ENCODE results near the gene CMTM3. TPM values are rescaled to one million over a fixed set of nuclear protein-coding genes. Genes with fewer than 3 reads are reported as not detected.

Gene CMTM3
- total RNA-seq, 2 donors from 2014 or later: 43.8 to 49.7 TPM

DNA sequence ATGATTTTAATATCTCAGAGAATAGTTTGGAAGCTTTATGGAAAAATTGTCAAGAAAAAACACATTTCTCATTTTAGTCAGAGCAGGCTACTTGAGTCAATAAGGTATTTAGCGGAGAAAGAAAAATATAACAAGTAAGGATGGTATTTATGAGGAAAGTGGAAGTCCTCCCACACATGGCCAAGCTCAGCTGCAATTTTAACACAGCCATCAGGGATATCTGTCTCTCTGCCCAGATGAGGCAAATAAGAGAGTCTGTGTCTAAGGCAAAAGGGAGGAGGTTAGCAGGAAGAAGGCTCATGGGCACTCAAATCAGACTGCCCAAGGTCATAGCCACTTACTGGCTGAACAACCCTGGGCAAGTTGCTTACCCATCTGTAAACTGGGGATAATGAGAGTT lies 30.4 kb upstream of the CMTM3 start:
- ATAC-seq (no peak), DNase-seq (ENCODE audit: low spot score) (no peak)
- Mint-ChIP-seq H3K9me3 (no peaks in the 10 kb centered on the region), H3K4me3 (no peak overlapping the region), H3K36me3 (no peaks in the 10 kb centered on the region), H3K27me3 (peaks cover 13 to 18% of the 10 kb centered on the region in 2 donors), H3K27ac (no peak overlapping the region), H3K4me1 (ENCODE audit: low read depth in 2 of 2) (peaks cover 27 to 29% of the 10 kb centered on the region in 2 donors)

DNA sequence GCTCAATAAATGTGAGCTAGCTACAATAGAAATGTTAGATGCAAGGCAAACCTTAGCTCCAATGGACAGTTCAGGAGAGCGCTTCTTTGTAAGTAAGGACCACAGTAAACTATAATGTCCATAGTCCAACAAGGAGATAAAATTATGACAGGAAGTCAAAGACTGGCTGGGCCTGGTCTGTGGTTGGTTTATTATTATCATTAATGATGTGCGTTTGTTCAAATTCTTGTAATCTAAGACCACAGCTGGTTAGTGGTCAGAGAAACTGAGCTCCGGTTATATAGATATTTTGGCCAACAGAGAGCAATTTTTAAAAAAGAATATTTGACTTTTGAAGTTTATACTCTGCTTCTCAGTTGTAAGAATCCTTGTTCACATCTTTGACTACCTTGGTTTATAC lies 30.0 kb upstream of the CMTM3 start:
- Mint-ChIP-seq H3K4me1 (ENCODE audit: low read depth in 2 of 2) (peaks cover 25% of the 10 kb centered on the region in 2 donors), H3K9me3 (no peaks in the 10 kb centered on the region), H3K27ac (no peak overlapping the region), H3K36me3 (no peaks in the 10 kb centered on the region), H3K4me3 (no peak overlapping the region), H3K27me3 (peaks cover 14 to 18% of the 10 kb centered on the region in 2 donors)
- ATAC-seq (no peak), DNase-seq (ENCODE audit: low spot score) (no peak)

DNA sequence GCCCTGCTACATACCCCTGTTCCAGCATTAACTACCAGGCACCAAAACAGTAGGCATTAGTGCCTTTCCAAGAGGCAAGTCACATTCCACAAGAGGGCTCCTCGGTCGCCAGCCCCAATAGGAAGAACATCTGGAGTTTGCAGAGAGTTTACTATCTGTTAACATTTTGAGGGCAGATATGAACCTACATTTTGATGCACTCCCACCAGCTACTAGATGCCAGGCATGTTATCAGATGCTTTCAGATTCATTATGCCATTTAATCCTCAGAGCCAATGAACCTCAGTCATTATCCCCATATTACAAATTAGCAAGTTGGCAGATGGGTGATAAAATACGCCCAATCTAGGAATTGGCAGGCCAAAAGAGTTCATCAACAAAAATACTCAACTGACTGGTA lies 29.4 kb upstream of the CMTM3 start:
- Mint-ChIP-seq H3K4me1 (ENCODE audit: low read depth in 2 of 2) (peaks cover 19 to 25% of the 10 kb centered on the region in 2 donors), H3K27ac (no peak overlapping the region), H3K36me3 (no peaks in the 10 kb centered on the region), H3K27me3 (peaks cover 17 to 18% of the 10 kb centered on the region in 2 donors), H3K9me3 (no peaks in the 10 kb centered on the region), H3K4me3 (no peak overlapping the region)
- no peak for DNase-seq (ENCODE audit: low spot score)
- no peak for ATAC-seq

DNA sequence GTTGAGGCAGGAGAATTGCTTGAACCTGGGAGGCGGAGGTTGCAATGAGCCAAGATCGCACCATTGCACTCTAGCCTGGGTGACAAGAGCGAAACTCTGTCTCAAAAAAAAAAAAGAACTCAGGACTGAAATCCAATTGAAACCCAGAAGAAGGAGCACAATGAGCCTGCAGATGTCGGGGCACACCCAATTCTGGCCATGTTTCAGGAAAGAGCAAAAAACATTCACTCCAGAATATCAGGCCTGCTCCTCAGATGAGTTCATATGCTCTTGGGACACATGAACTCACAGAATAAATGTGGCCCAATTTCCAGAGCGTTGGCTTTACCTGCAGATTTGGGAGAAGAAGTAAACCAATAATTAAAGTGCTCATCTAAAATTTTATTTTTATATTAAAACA lies 28.2 kb upstream of the CMTM3 start:
- Mint-ChIP-seq H3K4me1 (ENCODE audit: low read depth in 2 of 2) (peaks cover 19 to 22% of the 10 kb centered on the region in 2 donors), H3K9me3 (no peaks in the 10 kb centered on the region), H3K36me3 (no peaks in the 10 kb centered on the region), H3K27ac (no peak overlapping the region), H3K4me3 (no peak overlapping the region), H3K27me3 (peaks cover 18 to 23% of the 10 kb centered on the region in 2 donors)
- ATAC-seq (no peak), DNase-seq (ENCODE audit: low spot score) (no peak)

DNA sequence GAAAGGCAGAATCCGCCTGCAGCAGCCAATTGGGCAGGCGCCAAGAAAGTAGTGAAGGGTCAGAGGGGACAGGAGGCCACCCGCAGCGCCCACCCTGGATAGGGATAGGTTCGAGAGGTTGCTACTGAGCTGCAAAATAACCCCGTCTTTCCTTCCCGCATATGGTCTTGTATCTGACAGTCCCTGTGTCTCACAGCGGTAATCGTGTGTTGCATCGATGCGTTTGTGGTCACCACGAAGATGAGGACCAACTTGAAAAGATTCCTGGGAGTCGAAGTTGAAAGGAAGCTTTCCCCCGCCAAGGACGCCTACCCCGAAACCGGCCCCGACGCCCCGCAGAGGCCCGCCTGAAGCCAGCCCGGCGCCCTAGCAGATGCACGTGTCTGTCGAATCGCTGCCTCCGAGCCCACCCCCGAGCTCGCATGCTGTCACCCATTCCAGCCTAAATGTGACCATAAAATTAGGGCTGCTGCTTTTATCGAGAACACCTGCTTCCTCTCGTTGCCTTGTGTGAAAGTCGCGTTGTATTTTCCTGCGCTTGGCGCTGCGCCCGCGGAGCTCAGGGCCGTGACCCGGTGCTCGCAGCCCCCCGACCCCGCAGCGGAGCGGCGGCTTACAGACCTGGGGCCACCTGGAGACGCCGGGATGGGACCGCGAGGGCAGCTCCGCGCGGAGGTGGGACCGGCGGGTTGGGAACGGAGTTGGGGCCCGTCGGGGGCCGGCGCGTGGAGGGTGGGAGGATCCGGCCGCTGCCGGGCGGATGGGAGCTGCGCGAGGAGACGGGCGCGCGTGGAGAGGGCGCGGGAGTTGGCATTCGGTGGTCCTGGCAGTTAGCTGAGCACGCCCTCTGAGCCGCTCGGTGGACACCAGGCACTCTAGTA lies 25.6 kb upstream of the CMTM3 start, which contains the start of gene CMTM2:
TSS of gene CMTM2 (plus strand) at position 813 of the 881 bp plus-strand sequence. CDS start 145 bp downstream, outside the sequence.
- H3K9me3 Mint-ChIP-seq: no peaks in the 10 kb centered on the region
- no peaks in the 10 kb centered on the region for H3K36me3 Mint-ChIP-seq
- H3K27me3 Mint-ChIP-seq: peaks cover 18 to 23% of the 10 kb centered on the region in 2 donors
- H3K4me3 Mint-ChIP-seq: peak within 1 kb of the TSS; percentile 58
- H3K4me1 Mint-ChIP-seq (ENCODE audit: low read depth in 2 of 2): peaks cover 6 to 11% of the 10 kb centered on the region in 2 donors
- no peak for DNase-seq (ENCODE audit: low spot score)
- ATAC-seq: peak in 1 of 2 donors; percentile 48
- no peak within 1 kb of the TSS for H3K27ac Mint-ChIP-seq

DNA sequence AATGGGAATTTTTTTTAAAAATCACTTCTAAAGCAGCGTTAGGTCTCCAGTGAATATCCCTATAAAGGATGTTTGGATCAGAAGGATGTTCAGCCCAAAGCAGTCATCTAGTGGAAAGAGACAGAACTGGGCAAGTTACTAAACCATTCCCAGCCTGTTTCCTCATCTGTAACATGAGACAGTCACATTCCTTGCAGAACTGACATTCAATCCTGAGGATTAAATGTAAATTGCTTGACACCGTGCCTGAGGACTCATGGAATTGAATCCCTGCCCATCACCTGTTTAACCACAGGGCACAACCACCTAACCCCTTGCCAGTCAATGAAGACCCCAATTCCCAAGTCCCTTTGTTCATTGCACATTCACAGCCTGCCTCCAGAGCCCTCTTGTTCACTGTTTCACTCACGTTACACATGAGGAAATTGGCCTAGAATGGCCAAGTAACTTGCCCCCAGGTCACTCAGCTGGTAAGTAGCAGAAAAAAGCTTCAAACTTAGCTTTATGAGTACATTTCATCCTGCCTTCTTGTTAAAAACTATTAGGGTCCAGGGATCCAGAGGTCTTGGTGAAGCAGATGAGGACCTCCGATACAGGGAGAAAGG lies 23.8 kb upstream of the CMTM3 start:
- no peak overlapping the region for H3K27ac Mint-ChIP-seq
- H3K4me3 Mint-ChIP-seq: no peak overlapping the region
- peaks cover 0 to 8% of the 10 kb centered on the region in 2 donors for H3K4me1 Mint-ChIP-seq (ENCODE audit: low read depth in 2 of 2)
- no peaks in the 10 kb centered on the region for H3K36me3 Mint-ChIP-seq
- ATAC-seq (no peak), DNase-seq (ENCODE audit: low spot score) (no peak)
- peaks cover 18 to 23% of the 10 kb centered on the region in 2 donors for H3K27me3 Mint-ChIP-seq
- no peaks in the 10 kb centered on the region for H3K9me3 Mint-ChIP-seq

DNA sequence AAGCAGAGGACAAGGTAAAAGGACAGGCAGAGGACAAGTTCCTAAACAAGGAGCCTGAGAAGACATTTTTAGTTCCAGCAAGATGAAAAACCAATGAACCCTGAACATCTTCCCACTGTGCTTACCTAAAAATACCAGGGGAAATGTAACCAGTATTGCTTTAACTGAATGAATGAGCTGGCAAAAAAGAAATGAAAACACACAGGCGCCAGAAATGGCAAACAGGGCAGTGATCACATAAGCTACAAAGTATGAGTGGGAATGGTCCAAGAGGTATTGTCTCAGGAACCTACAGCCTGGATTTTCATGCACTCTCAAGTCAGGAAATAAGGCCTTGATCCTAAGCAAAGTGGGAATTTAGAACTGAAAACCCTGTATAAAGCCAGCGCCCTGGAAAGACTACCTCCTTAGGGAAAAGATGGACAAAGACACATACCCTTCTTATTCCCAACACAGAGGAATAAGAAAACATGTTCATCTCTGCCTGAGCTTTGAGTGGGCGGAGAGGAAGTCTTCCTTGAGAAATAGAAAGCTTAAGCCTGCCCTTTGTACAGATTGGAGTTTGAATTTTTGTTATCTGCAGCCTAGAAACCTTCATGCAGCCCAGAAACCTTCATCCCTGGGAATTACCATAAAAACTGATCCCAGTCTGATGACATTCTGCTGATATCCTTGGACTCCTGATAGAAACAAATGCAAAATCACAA lies 23.1 kb upstream of the CMTM3 start:
- ATAC-seq: no peak
- H3K4me3 Mint-ChIP-seq: no peak overlapping the region
- no peak overlapping the region for H3K27ac Mint-ChIP-seq
- H3K9me3 Mint-ChIP-seq: no peaks in the 10 kb centered on the region
- peaks cover 18 to 23% of the 10 kb centered on the region in 2 donors for H3K27me3 Mint-ChIP-seq
- no peaks in the 10 kb centered on the region for H3K36me3 Mint-ChIP-seq
- no peak for DNase-seq (ENCODE audit: low spot score)
- H3K4me1 Mint-ChIP-seq (ENCODE audit: low read depth in 2 of 2): peaks cover 0 to 11% of the 10 kb centered on the region in 2 donors

DNA sequence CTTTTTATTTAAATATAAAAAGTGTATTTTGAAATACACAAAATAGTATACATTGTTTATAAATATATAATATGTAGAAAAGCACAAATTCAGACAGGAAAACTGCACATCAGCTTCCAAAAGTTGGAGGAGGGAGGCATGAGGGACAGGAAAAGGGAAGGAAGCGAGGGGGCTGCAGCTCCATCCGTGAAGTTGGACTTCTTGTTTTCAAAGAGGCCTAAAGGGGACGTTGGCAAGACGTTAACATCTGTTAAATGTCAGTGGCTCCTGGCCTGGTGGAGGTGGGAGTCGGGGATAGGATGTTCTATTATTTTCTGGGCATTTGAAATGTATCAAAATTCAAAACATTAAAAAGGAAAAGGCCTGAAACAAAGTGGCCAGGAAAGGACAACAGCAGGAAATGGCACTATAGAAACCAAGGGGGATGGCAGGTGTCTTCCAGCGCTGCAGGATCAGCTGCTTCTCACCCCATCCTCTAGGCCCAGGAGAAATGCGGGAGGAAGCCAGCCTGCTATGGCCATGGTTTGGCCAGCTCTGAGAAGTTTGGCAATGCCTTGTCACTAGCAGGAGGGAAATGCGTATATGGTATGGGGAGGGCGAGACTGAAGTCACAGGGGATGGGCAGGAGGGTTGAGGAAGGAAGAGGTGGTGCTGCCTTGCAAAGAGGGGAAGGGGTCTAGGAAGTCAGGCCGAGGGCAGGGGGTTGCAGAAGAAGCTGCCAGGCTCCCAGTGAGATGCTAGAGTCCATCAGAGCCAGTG lies 18.8 kb upstream of the CMTM3 start:
- DNase-seq (ENCODE audit: low spot score): no peak
- Mint-ChIP-seq H3K27ac (peak overlapping the region in 1 of 2 donors; percentile 30), H3K9me3 (no peaks in the 10 kb centered on the region), H3K36me3 (no peaks in the 10 kb centered on the region), H3K4me1 (ENCODE audit: low read depth in 2 of 2) (peaks cover 15 to 18% of the 10 kb centered on the region in 2 donors), H3K27me3 (peaks cover 0 to 4% of the 10 kb centered on the region in 2 donors), H3K4me3 (no peak overlapping the region)
- ATAC-seq: no peak

DNA sequence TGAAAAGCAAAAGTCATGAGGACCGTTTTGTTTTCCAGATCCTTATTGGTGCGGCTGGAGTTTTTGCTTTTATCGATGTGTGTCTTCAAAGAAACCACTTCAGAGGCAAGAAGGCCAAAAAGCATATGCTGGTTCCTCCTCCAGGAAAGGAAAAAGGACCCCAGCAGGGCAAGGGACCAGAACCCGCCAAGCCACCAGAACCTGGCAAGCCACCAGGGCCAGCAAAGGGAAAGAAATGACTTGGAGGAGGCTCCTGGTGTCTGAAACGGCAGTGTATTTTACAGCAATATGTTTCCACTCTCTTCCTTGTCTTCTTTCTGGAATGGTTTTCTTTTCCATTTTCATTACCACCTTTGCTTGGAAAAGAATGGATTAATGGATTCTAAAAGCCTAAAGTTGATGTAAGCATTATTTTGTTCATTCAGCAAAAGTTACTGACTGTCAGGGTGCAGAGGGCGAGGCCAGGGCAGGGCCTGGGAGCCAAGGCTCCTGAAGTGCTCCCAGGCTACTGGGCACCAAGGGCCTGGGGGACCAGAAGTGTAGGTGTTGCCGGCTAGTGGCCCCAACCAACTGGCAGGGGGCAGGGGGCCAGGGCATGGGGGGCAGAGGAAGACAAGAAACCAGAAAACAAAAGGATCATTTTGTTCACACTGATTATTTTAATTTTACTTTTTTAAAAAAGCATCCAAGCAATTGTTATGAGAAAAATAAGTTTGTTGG lies 16.5 kb upstream of the CMTM3 start:
- ATAC-seq (no peak), DNase-seq (ENCODE audit: low spot score) (no peak)
- Mint-ChIP-seq H3K4me1 (ENCODE audit: low read depth in 2 of 2) (peaks cover 17 to 19% of the 10 kb centered on the region in 2 donors), H3K27ac (no peak overlapping the region), H3K36me3 (no peaks in the 10 kb centered on the region), H3K27me3 (no peaks in the 10 kb centered on the region), H3K4me3 (no peak overlapping the region), H3K9me3 (no peaks in the 10 kb centered on the region)

DNA sequence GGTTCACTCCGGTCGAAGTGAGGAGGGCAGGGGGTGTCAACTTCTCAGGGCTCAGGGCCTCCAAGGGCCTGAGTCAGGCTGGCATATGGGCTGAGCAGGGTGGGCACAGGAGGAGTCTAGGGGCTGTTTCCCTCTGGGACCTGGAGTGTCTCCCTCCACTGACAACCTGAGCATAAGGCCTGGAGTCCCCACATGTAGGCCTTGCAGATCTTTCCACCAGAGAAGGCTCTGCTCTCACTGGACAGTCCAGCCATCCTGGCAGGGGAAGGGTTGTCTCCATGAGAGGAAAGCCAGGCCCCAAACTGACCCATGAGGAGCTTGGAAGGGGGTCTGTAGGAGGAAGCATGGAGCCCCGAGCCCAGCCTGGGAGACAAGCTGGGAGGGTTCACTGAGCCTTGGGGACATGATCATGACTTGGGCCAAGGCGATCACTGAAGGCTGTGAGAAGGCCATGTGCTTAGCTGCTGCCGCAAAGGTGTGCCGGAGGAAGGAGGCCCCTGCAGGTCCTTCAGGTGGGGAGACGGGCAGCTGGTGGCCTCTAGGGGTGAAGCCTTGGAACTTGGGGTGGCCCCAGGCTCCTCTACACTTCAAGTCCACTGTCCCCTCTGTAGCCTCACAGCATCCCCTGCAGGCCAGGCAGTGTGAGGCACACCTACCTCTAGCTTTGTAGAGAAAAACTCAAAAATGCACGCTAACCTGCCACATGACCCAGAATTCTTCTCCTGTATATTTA lies 15.4 kb upstream of the CMTM3 start:
- peaks cover 17 to 19% of the 10 kb centered on the region in 2 donors for H3K4me1 Mint-ChIP-seq (ENCODE audit: low read depth in 2 of 2)
- ATAC-seq: peak; percentile 85 to 91
- H3K4me3 Mint-ChIP-seq: peak overlapping the region; percentile 80
- no peaks in the 10 kb centered on the region for H3K27me3 Mint-ChIP-seq
- H3K36me3 Mint-ChIP-seq: no peaks in the 10 kb centered on the region
- no peak overlapping the region for H3K27ac Mint-ChIP-seq
- DNase-seq (ENCODE audit: low spot score): no peak
- no peaks in the 10 kb centered on the region for H3K9me3 Mint-ChIP-seq

DNA sequence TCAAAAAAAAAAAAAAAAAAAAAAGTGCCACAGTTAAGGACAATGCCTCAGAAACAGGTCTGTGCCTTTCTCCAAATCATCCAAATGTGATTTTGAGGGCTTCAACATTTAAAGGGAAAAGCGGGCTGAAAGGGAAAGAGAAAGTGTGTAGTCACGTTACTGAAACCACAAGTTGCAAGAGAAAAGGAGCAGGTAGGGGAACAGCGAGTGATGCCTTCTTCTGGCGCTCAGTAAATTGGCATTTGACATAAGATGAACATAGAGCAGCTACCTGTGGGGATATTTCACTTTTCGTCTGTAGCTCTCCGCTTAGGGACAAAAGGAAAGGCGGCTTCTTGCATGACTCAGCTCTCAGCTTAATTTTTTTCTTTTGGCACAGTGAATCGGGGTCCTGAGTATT lies 14.2 kb upstream of the CMTM3 start:
- Mint-ChIP-seq H3K4me3 (peak overlapping the region; percentile 46), H3K27me3 (no peaks in the 10 kb centered on the region), H3K27ac (peak overlapping the region in 1 of 2 donors; percentile 26), H3K9me3 (no peaks in the 10 kb centered on the region), H3K4me1 (ENCODE audit: low read depth in 2 of 2) (peaks cover 17 to 23% of the 10 kb centered on the region in 2 donors), H3K36me3 (no peaks in the 10 kb centered on the region)
- DNase-seq (ENCODE audit: low spot score): no peak
- ATAC-seq: no peak

DNA sequence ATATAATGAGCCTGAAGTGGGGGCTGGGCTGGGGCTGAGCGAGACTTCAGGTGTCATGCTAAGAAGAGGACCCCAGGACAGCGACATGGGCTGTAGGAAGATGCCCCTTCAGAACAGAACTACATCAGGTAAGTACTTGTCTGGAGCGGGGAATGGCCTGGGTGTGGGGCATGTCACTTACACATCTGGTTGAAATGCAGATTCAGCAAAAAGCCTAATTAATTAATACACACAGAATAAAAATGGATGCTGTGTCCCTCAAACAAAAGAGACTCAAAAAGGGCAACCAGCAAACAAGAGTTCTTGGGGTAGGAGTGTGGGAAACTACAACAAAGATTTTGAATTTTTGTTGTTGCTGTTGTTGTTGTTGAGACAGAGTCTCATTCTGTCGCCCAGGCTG lies 13.5 kb upstream of the CMTM3 start:
- Mint-ChIP-seq H3K9me3 (no peaks in the 10 kb centered on the region), H3K4me1 (ENCODE audit: low read depth in 2 of 2) (peaks cover 17% of the 10 kb centered on the region in 2 donors), H3K27ac (peak overlapping the region in 1 of 2 donors; percentile 26), H3K27me3 (no peaks in the 10 kb centered on the region), H3K4me3 (no peak overlapping the region), H3K36me3 (no peaks in the 10 kb centered on the region)
- DNase-seq (ENCODE audit: low spot score) (no peak), ATAC-seq (no peak)

Measured in natural killer cell treated with Interleukin-12 subunit alpha and Interleukin-12 subunit beta and Interleukin-15 and Interleukin-18, amount 100 ng/mL, for 72 hours (primary cell).